MCF 10A (cell line): ENCODE data around the gene ITPRIP. TPM values are rescaled to one million over a fixed set of nuclear protein-coding genes. Genes with fewer than 3 reads are reported as not detected.
A peak's percentile ranks its signal among the peaks of the same experiment; 100 is the strongest.

Experiments
- BruUV-seq: library from RNA; stranded (reverse); fragments of 400-500 nt; replicated peaks from 2 replicates; lab custom pipeline; 2021; lab: Mats Ljungman, UMichigan
- CTCF ChIA-PET: fragments of 300-600 bp; sonication (Branson Sonifier 250); formaldehyde crosslinking; extraction: SDS; loops from one replicate; lab custom pipeline; 2021; ENCODE audit warnings: antibody characterized with exemption, inconsistent platforms; lab: Yijun Ruan, JAX
- POLR2A ChIA-PET: fragments of 300-600, 350-650 bp; sonication (Branson Sonifier 250); formaldehyde crosslinking; extraction: SDS; loops from one replicate; lab custom pipeline; 2020; ENCODE audit warnings: antibody characterized with exemption, inconsistent platforms; lab: Yijun Ruan, JAX
- DNase-seq: peaks from one replicate; pipeline ENCODE4 v3.0.0-alpha.2; 2018; ENCODE audit not compliant: unreplicated experiment
- H3K27ac Mint-ChIP-seq: one replicate; pipeline ENCODE4 v1.8.0; 2022; ENCODE audit warnings: mild to moderate bottlenecking, low read depth, mixed read lengths; ENCODE audit not compliant: unreplicated experiment
- H3K27me3 Mint-ChIP-seq: one replicate; pipeline ENCODE4 v1.8.0; 2022; ENCODE audit warnings: mixed read lengths; ENCODE audit not compliant: insufficient read depth, unreplicated experiment
- H3K36me3 Mint-ChIP-seq: one replicate; pipeline ENCODE4 v1.8.0; 2022; ENCODE audit warnings: mild to moderate bottlenecking, moderate library complexity, mixed read lengths; ENCODE audit not compliant: insufficient read depth, unreplicated experiment
- H3K4me1 Mint-ChIP-seq: one replicate; pipeline ENCODE4 v1.8.0; 2022; ENCODE audit warnings: mixed read lengths; ENCODE audit not compliant: insufficient read depth, unreplicated experiment
- H3K4me3 Mint-ChIP-seq: one replicate; pipeline ENCODE4 v1.8.0; 2022; ENCODE audit warnings: mild to moderate bottlenecking, moderate library complexity, mixed read lengths; ENCODE audit not compliant: unreplicated experiment
- H3K9me3 Mint-ChIP-seq: one replicate; pipeline ENCODE4 v1.8.0; 2022; ENCODE audit warnings: mixed read lengths; ENCODE audit not compliant: unreplicated experiment
- CTCF ChIP-seq: fragments of 200-600 bp; IDR thresholded peaks from one replicate; pipeline ENCODE4 v1.8.0; 2022; ENCODE audit warnings: antibody characterized with exemption, mild to moderate bottlenecking; ENCODE audit not compliant: unreplicated experiment
- intact Hi-C: fragments of 100-400 bp; cut with micrococcal nuclease; formaldehyde crosslinking; loops from 2 replicates; pipeline ENCODE4 v1.14.1; 2022
- total RNA-seq: library from RNA; stranded (reverse); gene quantifications from 2 replicates; pipeline ENCODE4 v1.2.3, GENCODE V29; 2022

ITPRIP gene
- total RNA-seq, 1 experiment from 2014 or later: 29.4 TPM

GRCh38 chr10:104339469-104340110 lies 1.3 kb upstream of the ITPRIP start:
- peaks cover 36% of the 10 kb centered on the region for H3K4me1 Mint-ChIP-seq
- H3K4me3 Mint-ChIP-seq: peak overlapping the region; percentile 80
- POLR2A ChIA-PET: interaction anchor here (0.7 to 6.9 kb wide), 16 partner anchors 9 to 86 kb away, joined by 3 to 146 read pairs (median 10); partner anchors contain the start of genes CFAP58 and GSTO1
- peaks cover 6% of the 10 kb centered on the region for H3K36me3 Mint-ChIP-seq
- H3K27ac Mint-ChIP-seq: peak overlapping the region; percentile 97
- no peaks in the 10 kb centered on the region for H3K27me3 Mint-ChIP-seq
- CTCF ChIA-PET: interaction anchor here (2.0 to 6.6 kb wide), 8 partner anchors 8 to 65 kb away, joined by 8 to 46 read pairs (median 23); no protein-coding TSS in a partner anchor
- no peak for TF ChIP-seq CTCF
- peak; percentile 78 for DNase-seq
- no peaks in the 10 kb centered on the region for H3K9me3 Mint-ChIP-seq
- intact Hi-C loops: loop anchor here (1.0 to 10.0 kb wide), 3 partner anchors 10 to 455 kb away; no protein-coding TSS in a partner anchor
- no TSS peak for BruUV-seq

DNA sequence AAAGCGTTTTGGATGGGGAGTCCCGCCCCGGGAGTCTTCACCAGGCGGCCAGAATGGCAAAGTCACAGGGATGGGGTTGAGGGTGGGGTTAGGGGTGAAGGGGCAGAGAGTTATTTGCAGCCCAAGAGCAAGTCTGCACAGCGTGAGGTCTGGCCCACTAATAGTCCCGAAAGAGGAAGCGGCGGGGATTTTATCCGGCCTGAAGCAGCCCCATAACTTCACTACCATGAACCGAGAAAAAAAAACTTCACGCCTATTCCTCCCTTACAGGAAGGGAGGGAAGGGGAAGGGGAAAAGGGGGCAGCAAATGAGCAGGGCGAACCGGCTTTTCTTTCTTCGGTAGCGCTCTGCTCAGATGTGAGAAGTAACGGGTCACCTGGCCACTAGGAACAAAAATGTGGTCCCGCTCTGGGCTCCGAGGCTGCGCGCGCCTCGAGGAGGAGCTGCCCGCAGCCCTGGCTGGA lies 712 bp downstream of the ITPRIP start:
- peak overlapping the region; percentile 80 for H3K4me3 Mint-ChIP-seq
- no peaks in the 10 kb centered on the region for H3K9me3 Mint-ChIP-seq
- BruUV-seq: no TSS peak
- CTCF ChIA-PET: interaction anchor here (0.9 to 6.6 kb wide), 10 partner anchors 8 to 63 kb away, joined by 3 to 46 read pairs (median 20); no protein-coding TSS in a partner anchor
- intact Hi-C loops: loop anchor here (1.0 to 10.0 kb wide), 2 partner anchors 46 to 453 kb away; no protein-coding TSS in a partner anchor
- TF ChIP-seq CTCF: no peak
- POLR2A ChIA-PET: interaction anchor here (0.9 to 6.9 kb wide), 14 partner anchors 8 to 216 kb away, joined by 3 to 146 read pairs (median 12); partner anchors contain the start of genes CFAP58 and GSTO1
- no peak for DNase-seq
- H3K4me1 Mint-ChIP-seq: peaks cover 45% of the 10 kb centered on the region
- peaks cover 6% of the 10 kb centered on the region for H3K36me3 Mint-ChIP-seq
- H3K27ac Mint-ChIP-seq: peak overlapping the region; percentile 97
- no peaks in the 10 kb centered on the region for H3K27me3 Mint-ChIP-seq

GRCh38 chr10:104336821-104337467 lies 1.3 kb downstream of the ITPRIP start:
- peak overlapping the region; percentile 97 for H3K27ac Mint-ChIP-seq
- intact Hi-C loops: loop anchor here (1.0 to 10.0 kb wide), 2 partner anchors 46 to 452 kb away; no protein-coding TSS in a partner anchor
- H3K4me1 Mint-ChIP-seq: peaks cover 45% of the 10 kb centered on the region
- H3K27me3 Mint-ChIP-seq: no peaks in the 10 kb centered on the region
- H3K9me3 Mint-ChIP-seq: no peaks in the 10 kb centered on the region
- POLR2A ChIA-PET: interaction anchor here (0.6 to 6.9 kb wide), 17 partner anchors 8 to 607 kb away, joined by 3 to 146 read pairs (median 5); partner anchors contain the start of gene GSTO1
- H3K36me3 Mint-ChIP-seq: peaks cover 6% of the 10 kb centered on the region
- TSS peak; percentile 45 for BruUV-seq
- peak overlapping the region; percentile 80 for H3K4me3 Mint-ChIP-seq
- no peak for DNase-seq
- CTCF ChIA-PET: interaction anchor here (0.7 to 10.5 kb wide), 12 partner anchors 13 to 62 kb away, joined by 3 to 79 read pairs (median 14); partner anchors contain the start of gene CFAP58
- TF ChIP-seq CTCF: no peak
